Psoas muscle (tissue), 8 donors: Measurements from ENCODE around the gene PIAS1. TPM values are rescaled to one million over a fixed set of nuclear protein-coding genes. Genes with fewer than 3 reads are reported as not detected.
A peak's percentile ranks its signal among the peaks of the same experiment; 100 is the strongest.

Experiments used
- ATAC-seq, 4 donors: fragments of 200-7000 bp; cut with Tn5 transposase; one replicate each; pipeline ENCODE4 v1.9.1; 2020; ENCODE audit warnings: moderate library complexity in 3 of 4, mild to moderate bottlenecking in 2 of 4
- DNase-seq, 2 donors: peaks; one replicate each; pipeline ENCODE4 v3.0.0-alpha.2; 2020
- H3K27ac ChIP-seq: fragments of 200-600 bp; one replicate; pipeline ENCODE4 v1.8.0; 2022
- H3K27me3 ChIP-seq, 3 donors: fragments of 200-600 bp in 1 of 3; one replicate each; pipeline versions ENCODE4 v1.6.1 to v1.8.0; 2013 to 2022; ENCODE audit warnings: low read length in 2 of 3, mild to moderate bottlenecking in 2 of 3, moderate library complexity in 1 of 3; ENCODE audit not compliant: insufficient read depth in 3 of 3
- H3K36me3 ChIP-seq, 2 donors: fragments of 200-600 bp in 1 of 2; one replicate each; pipeline versions ENCODE4 v1.6.1 to v1.8.0; 2013 to 2022; ENCODE audit warnings: low read depth in 1 of 2, mild to moderate bottlenecking in 1 of 2, moderate library complexity in 1 of 2; ENCODE audit not compliant: insufficient read depth in 1 of 2
- H3K4me1 ChIP-seq: fragments of 200-600 bp; one replicate; pipeline ENCODE4 v1.8.0; 2022
- H3K4me3 ChIP-seq: fragments of 200-600 bp; one replicate; pipeline ENCODE4 v1.8.0; 2022; ENCODE audit warnings: mild to moderate bottlenecking
- H3K9me3 ChIP-seq: fragments of 200-600 bp; one replicate; pipeline ENCODE4 v1.8.0; 2022
- CTCF ChIP-seq: fragments of 200-600 bp; IDR thresholded peaks from one replicate; pipeline ENCODE4 v1.8.0; 2022; ENCODE audit warnings: antibody characterized with exemption
- WGBS, 3 donors: extraction: QIAGEN DNeasy Blood & Tissue Kit; methylation state at CpG; one replicate each; pipeline versions ENCODE4 v1.1.6 to v1.1.7; 2013; 5-methylcytosine and 5-hydroxymethylcytosine counted together
- intact Hi-C, 2 donors: fragments of 100-400 bp; cut with DNase I; formaldehyde crosslinking; loops; one replicate each; pipeline versions ENCODE4 v1.11.0 to v1.14.2; 2022
- polyA plus RNA-seq, 3 donors: library from polyadenylated mRNA; stranded (reverse); fragments of 200-250 nt; gene quantifications; one replicate each; pipeline ENCODE4 v1.2.3, GENCODE V29; 2013
- total RNA-seq, 4 donors: library from RNA; stranded (reverse); fragmentation: NEBNext Ultra II Directional in 2 of 4; extraction: Animal tissue kit (Norgen Biotek cat#: 25700) in 2 of 4; gene quantifications; one replicate each; pipeline versions ENCODE4 v1.2.1 to v1.2.4, GENCODE V29; 2021 to 2023
- donor health status: healthy with polysubstance abuse.
- donor health status: DM: no; HTN: no; CAD: no; lungs with moderate emphysema.
- donor health status: Bipolar disorder and iron deficiency.
- donor health status: healthy.
- donor health status: DM: yes; HTN: yes; CAD: no.
- donor health status: DM: no; HTN: no; CAD: no.
- donor health status: DM: no; HTN: no; CAD: no.
- donor health status: DM: yes; HTN: yes; CAD: no.

Gene PIAS1
- total and polyA plus RNA-seq, 7 donors = 4.4 to 28.7 (median 18.2) TPM

DNA sequence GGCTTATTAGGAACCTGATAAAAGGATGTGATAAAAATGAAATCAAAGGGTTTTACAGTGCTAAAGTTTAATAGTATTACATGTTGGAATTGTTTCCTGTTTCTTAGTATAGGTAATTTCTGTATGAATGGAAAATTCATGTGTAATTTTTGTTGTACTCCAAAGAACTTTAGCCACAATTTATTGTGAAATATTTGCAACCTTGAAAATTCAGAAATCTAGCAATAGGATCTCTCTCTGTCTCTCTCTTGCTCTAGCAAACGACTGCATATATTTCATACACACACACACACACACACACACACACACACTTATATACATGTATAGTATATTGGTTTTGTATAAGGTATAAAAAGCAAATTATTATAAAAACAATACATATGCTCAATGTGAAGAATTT lies 59.6 kb downstream of the PIAS1 start:
- intact Hi-C loops = no loop called here

GRCh38 chr15:68114356-68114755 lies 60.2 kb downstream of the PIAS1 start:
- H3K27ac ChIP-seq = peak overlapping the region; percentile 51
- intact Hi-C loops = no loop called here
- H3K9me3 ChIP-seq = no peaks in the 10 kb centered on the region
- no peaks in the 10 kb centered on the region for H3K27me3 ChIP-seq
- ATAC-seq = peak in 2 of 4 donors; percentile 67 to 75
- H3K36me3 ChIP-seq = no peaks in the 10 kb centered on the region
- H3K4me3 ChIP-seq = peak overlapping the region; percentile 65
- no peak for TF ChIP-seq CTCF
- 0% methylated on average over 1 of the region's 1 CpG for WGBS, 3 donors
- DNase-seq = no peak
- peaks cover 36% of the 10 kb centered on the region for H3K4me1 ChIP-seq

More for the DNA sequence above, 59.6 kb downstream of the PIAS1 start:
- H3K27me3 ChIP-seq = no peaks in the 10 kb centered on the region
- DNase-seq (no peak), ATAC-seq (no peak)
- no peaks in the 10 kb centered on the region for H3K36me3 ChIP-seq
- H3K4me3 ChIP-seq = peak overlapping the region; percentile 65
- peaks cover 36% of the 10 kb centered on the region for H3K4me1 ChIP-seq
- 0 to 6% (median 0%) methylated on average over 1 of the region's 1 CpG for WGBS, 3 donors
- TF ChIP-seq CTCF = no peak
- no peaks in the 10 kb centered on the region for H3K9me3 ChIP-seq
- H3K27ac ChIP-seq = peak overlapping the region; percentile 51

- intact Hi-C loops = no loop called here
- Histone ChIP-seq H3K27me3 (no peaks in the 10 kb centered on the region), H3K36me3 (no peaks in the 10 kb centered on the region), H3K27ac (peak overlapping the region; percentile 51), H3K4me3 (peak overlapping the region; percentile 65), H3K9me3 (no peaks in the 10 kb centered on the region), H3K4me1 (peaks cover 36% of the 10 kb centered on the region)
- TF ChIP-seq CTCF = no peak
- DNase-seq (no peak), ATAC-seq (no peak)
- 20 to 46% (median 29%) methylated on average over 2 of the region's 2 CpGs for WGBS, 3 donors
Observed at GRCh38 chr15:68114840-68115239, 60.7 kb downstream of the PIAS1 start.

DNA sequence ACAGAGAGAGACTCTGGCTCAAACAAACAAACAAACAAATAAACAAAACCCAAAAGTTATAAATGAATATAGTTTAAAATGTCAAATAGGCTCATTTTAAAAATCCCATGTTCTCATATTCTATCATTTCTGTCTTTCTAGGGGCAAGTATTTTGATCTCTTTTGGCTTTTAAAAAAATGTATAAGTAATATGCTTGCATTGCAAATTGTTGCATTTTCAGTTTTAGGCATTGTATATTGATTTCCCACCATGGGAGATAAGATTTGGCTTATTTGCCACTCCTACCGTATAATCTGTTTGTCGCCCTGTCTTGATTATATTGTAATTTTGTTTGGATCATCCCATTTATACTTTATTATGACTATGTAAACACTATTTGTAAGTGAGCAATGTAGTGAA lies 70.6 kb downstream of the PIAS1 start:
- Histone ChIP-seq H3K27ac (no peak overlapping the region), H3K36me3 (no peaks in the 10 kb centered on the region), H3K4me1 (peaks cover 6% of the 10 kb centered on the region), H3K27me3 (no peaks in the 10 kb centered on the region), H3K4me3 (no peak overlapping the region), H3K9me3 (no peaks in the 10 kb centered on the region)
- intact Hi-C loops = no loop called here
- 94 to 98% (median 96%) methylated on average over 2 of the region's 2 CpGs for whole genome bisulfite sequencing, 3 donors
- no peak for TF ChIP-seq CTCF
- ATAC-seq (no peak), DNase-seq (no peak)

DNA sequence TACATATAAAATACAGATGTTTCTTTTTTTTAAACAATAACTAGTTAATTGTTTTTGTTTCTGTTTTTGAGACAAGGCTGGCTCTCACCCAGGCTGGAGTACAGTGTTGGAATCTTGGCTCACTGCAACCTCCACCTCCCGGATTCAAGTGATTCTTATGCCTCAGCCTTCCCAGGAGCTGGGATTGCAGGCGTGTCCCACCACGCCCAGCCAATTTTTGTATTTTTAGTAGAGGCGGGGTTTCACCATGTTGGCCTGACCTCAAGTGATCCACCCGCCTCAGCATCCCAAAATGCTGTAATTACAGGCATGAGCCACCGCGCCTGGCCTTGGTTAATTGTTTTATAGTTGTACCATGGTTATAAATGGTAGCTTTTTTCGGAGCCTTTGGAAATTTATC lies 72.3 kb downstream of the PIAS1 start:
- Histone ChIP-seq H3K4me1 (peaks cover 20% of the 10 kb centered on the region), H3K9me3 (no peaks in the 10 kb centered on the region), H3K27me3 (no peaks in the 10 kb centered on the region), H3K4me3 (no peak overlapping the region), H3K27ac (no peak overlapping the region), H3K36me3 (no peaks in the 10 kb centered on the region)
- no peak for TF ChIP-seq CTCF
- peak; percentile 37 to 55 for DNase-seq
- 36 to 51% (median 40%) methylated on average over 8 of the region's 8 CpGs for WGBS, 3 donors
- intact Hi-C loops = no loop called here
- ATAC-seq = peak in 2 of 4 donors; percentile 46 to 61
